GM19025 (cell line): ENCODE results near the gene PPP1R3F.
"Not testable (repeated sequence)": the region's sequence is repeated elsewhere in the genome, so short reads cannot be mapped to it uniquely, and the experiment has no call there.

ENCODE experiments used
- ATAC-seq: cut with Tn5 transposase; IDR thresholded peaks from one replicate; pipeline ENCODE4 v1.9.1; 2021; ENCODE audit warnings: mild to moderate bottlenecking, low read depth, moderate library complexity; ENCODE audit not compliant: unreplicated experiment

Gene PPP1R3F

DNA sequence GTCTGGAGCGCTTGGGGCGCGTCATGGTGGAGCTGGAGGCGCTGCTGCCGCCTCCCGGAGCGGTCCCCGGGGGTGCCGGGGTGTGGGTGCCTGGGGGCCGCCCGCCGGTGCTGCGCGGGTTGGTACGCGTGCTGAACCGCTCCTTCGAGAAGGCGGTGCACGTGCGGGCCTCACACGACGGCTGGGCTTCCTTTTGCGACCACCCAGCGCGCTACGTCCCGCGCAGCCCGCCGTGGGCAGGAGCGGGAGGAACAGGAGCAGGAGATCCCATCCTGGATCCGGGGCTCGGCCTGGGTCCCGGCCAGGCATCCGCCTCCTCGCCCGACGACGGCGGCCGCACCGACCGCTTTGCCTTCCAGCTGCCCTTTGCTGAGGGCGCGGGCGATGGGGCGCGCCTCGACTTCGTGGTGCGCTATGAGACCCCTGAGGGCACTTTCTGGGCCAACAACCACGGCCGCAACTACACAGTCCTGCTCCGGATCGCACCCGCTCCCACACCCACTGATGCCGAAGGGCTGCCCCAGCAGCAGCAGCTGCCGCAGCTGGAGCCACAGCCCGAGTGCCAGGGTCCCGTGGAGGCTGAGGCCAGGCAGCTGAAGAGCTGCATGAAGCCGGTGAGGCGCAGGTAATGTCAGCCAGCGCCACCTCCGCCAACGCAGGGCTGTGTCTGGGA, 792 bp downstream of the PPP1R3F start:
- no peak for ATAC-seq

DNA sequence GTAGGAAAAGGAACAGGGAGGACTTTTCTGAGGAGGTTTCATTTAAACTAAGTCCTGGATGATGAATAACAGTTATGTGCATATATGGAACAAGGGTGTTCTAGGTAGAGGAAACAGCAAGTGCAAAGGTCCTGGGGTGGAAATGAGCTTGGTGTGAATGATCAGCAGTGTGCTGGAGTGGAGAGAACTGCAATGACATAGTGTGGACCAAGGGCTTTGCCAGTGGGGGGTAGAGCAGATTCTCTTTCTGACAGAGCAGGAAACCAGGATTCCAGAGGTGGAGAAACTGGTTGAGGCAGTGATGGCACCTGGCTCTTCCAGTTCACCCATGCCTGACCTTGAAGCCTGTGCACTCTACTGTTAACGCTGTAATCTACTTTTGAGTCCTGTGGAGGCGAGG, 1.7 kb downstream of the PPP1R3F start:
- no peak for ATAC-seq

DNA sequence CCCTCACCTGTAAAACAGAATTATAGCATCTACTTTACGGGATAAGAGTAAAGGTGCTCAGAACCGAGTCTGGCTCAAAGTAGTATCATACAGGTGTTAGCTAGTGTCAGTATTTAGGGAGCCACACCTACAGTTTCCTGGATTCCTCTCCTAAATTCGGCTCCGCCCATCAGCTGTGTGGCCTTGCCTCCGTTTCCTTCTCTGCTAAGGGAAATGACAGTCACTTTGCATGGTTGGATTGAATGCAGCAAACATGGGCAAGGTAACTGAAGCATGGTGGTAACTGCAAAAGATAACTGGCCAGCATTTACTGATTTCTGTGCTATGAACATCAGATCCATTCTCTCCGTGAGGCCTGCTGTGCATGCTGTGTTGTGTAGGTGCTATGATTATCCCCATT, 2.8 kb downstream of the PPP1R3F start:
- no peak for ATAC-seq

- ATAC-seq, result no peak
Measured at GRCh38 chrX:49273181-49273727, 3.7 kb downstream of the PPP1R3F start.

GRCh38 chrX:49276207-49276606, 6.6 kb downstream of the PPP1R3F start:
- ATAC-seq, result no peak

DNA sequence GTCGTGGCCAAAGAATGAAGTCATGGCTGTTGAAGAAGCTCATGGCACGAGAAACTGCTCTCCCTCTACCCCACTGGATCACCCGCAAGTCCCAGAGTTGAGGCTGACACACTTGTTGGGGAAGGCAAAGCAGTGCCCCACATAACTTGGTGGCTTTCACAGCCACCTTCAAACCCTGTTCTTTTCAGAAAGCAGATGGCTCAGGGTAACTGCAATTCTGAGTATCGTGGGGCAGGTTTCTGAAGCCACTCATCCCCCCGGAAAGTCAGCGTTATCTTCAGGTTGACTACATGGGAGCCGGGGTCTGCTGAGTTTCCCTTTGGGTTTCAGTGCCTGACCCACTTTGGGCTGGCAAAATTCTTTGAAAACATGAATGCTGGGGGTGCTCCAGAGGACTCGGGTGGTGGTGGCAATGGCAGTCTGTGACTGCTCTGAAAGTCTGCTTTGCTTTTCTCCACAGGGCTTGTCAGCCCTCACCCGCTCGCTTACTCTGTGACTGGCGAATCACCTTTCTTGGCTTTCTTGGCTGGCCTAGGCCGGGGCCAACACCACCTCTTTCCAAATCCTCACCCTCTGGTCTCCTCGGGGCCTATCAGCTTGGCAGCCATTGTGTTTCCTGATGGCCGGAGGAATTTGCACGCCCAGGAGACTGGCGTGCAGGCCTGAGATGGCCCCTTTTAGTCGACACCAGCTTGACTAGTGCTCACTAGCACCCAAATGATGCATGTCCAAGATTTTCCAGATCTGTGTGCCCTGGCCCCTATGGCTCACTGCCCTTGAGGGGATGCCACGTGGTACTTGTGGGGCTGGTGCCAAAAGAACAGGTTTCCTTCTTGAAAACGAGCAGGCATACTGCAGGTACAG, 7.3 kb downstream of the PPP1R3F start:
- ATAC-seq, result no peak

- ATAC-seq, result no peak
Measured at GRCh38 chrX:49277535-49277830, 7.9 kb downstream of the PPP1R3F start.

DNA sequence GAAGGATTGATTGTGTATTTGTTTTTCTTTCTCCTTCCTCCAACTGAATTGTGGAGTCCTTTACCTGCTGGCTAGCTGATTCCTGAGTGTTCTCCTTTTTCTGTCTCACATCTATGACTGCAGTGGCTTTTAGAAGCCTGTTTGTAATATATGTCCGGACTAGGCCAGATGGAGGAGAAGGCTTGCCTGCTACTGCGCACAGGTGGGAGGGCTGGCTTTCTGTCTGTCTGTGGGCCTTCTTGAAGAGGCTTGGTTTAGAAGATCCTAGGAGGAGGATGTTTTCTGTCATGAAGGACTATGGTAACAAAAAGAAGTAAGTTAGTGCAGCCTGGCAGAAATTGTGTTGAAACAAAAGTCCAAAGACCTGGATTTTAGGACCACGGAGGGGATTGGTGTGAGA, 8.5 kb downstream of the PPP1R3F start:
- ATAC-seq, result no peak

GRCh38 chrX:49282647-49283011, 13.0 kb downstream of the PPP1R3F start:
- ATAC-seq, result no peak

- no peak for ATAC-seq
Measured at GRCh38 chrX:49284212-49284611, 14.6 kb downstream of the PPP1R3F start.

- ATAC-seq, result no peak
Measured at GRCh38 chrX:49286136-49286535, 16.5 kb downstream of the PPP1R3F start.

DNA sequence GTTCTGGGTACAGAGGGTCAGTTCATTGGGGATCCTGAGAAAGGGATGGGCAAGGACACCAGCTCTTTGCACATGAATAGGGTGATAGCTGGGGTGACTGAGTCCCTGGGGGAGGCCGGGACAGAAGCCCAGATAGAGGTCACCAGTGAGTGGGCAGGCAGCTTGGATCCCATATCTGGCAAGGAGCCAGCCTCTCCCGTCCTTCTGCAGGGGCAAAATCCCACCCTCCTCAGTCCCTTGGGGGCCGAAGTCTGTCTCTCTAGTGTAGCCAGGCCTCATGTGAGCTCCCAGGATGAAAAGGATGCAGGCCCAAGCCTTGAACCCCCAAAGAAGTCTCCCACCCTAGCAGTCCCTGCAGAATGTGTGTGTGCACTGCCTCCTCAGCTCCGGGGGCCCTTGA, 17.0 kb downstream of the PPP1R3F start:
- no peak for ATAC-seq

DNA sequence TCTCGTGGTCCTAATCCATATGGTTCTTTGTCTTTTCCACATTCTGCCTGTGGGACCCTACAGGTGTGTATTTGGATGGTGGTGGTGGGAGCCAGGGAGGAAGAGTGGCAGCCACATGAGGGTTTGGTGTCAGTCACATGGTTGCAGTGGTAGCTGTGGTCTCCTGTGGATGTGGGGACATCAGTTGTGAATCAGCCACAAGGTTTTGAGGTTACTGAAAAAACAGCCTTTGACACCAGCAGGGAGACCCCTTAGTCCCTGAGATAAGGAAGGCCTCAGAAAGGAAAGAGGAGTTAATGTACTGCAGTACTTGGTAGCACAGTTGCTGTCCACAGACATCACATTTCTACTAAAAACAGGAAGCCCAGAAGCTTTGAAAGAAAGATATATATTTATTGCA, 18.1 kb downstream of the PPP1R3F start:
- no peak for ATAC-seq

- ATAC-seq, result no peak
Measured at GRCh38 chrX:49290215-49290614, 20.6 kb downstream of the PPP1R3F start.

DNA sequence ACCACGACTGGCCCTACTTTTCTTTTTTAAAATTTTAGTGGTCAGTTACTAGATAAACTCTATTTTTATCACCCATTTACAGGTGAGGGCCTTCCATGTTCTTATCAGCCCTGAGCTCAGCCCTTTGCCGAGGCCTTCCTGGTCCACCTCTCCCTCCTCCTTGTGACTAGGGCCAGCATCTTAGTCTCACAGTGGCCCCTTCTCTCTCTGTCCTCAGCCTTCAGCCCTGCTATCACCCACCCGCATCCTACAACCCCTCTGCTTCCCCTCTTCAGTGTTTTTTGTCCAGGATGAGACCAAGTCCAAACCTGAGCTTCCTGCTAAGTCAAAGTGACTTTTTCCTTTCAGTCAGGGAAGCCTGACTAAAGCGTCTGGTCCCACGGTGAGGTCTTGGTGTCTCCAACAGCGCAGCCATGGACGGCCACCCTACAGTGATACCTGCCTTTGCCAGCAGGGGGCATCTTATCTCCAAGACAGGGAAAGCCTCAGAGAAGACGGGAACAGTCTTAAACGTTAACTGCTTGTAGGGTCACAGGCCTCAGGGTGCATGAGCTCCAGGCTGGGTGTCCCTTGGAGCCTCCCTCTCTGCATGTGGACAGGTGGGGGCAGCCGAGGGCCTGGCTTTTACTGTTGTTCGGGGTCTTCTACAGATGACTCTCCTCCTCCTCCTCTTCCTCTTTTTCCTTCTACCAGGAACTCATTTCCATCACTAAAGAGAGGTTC, 22.2 kb downstream of the PPP1R3F start:
- no peak for ATAC-seq

DNA sequence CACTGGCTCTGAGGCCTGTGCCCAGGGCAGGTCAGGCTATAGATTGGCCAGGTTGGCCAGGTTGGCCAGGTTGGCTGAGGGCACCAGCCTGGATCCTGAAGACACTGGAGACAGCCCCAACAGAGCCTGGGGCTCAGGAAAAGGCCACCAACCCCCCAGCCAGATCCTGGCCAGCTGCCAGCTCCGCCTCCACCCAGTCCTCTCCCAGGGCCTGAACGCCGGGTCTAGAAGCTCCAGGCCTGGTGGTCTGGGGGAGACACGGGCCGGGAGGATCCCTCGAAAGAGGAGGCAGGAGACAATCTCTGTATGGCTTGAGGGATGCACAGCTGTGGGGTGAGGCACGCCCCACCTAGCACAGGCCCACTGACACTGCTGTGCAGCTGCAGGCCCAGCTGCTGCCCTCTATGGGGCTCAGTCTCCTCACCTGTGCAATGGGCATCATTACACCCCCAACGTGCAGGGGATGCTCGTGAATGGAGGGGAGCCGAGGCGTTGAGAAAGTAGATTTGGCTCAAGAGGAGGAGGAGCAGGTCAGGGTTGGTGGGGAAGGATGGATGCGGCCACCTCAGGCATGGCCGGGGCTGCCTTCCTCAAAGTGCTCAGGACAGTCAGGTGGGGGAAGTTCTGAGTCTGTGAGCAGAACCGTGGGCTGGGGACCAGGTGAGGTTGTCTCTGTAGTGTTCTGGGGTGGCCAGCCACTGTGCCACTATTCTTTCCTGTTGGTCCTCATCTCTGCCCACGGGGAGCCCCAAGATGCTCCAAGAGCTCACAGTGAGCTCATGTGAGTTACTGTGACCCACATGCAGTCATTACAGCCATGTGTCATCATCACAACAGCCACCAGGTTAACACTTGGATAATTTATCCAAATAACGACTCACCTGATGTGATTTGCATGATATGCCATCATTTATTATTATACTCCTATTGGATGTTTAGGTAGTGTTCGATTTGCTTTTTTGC, 23.1 kb downstream of the PPP1R3F start:
- no peak for ATAC-seq

DNA sequence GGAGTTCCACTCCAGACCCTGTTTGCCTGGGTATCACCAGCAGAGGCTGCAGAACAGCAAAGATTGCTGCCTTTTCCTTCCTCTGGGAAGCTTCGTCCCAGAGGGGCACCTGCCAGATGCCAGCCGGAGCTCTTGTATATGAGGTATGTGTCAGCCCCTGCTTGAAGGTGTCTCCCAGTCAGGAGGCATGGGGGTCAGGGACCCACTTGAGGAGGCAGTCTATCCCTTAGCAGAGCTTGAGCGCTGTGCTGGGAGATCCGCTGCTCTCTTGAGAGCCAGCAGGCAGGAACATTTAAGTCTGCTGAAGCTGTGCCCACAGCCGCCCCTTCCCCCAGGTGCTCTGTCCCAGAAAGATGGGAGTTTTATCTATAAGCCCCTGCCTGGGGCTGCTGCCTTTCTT, 29.7 kb downstream of the PPP1R3F start:
- ATAC-seq, result not testable (repeated sequence)

DNA sequence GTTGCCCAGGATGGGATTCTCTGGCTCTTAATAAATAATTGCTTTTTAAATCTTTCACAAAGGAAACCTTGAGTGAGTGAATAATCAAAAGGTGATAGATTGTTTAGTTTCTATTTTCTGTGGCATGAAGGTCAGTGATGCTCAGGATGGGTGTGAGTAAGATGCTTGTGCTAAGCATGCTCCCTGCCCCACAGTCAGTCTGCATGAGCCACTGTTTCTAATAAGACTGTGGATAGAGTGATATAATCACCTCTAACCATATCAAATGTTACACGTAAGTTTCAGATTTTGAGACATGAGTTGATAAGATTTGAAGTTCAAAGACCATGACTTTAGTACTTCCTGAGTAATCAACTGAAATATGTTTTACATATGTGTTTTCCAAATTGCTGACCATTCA, 31.1 kb downstream of the PPP1R3F start:
- ATAC-seq, result no peak

DNA sequence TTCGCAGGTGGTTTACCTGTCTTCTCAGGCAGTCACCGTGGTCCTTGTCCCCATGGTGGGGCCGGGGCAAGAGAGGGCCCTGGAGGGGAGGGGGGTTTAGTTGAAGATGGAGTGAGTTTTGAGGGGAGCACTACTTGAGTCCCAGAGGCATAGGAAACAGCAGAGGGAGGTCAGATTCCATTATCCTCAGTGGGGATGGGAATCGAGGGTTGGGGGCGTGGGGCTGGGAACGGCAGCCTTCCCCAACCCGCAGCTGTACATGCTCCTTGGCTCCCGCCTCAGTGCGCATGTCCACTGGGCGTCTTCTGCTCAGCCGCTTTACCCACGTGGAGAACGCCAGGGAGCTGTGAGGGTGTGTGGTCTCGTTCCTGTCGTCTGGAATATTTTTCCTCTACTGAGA, 33.8 kb downstream of the PPP1R3F start, which contains the start of gene GAGE10:
Gene GAGE10, plus strand, starts transcription at position 301 of the 400 bp plus-strand sequence. CDS start 1,214 bp downstream, outside the sequence.
- no peak for ATAC-seq

DNA sequence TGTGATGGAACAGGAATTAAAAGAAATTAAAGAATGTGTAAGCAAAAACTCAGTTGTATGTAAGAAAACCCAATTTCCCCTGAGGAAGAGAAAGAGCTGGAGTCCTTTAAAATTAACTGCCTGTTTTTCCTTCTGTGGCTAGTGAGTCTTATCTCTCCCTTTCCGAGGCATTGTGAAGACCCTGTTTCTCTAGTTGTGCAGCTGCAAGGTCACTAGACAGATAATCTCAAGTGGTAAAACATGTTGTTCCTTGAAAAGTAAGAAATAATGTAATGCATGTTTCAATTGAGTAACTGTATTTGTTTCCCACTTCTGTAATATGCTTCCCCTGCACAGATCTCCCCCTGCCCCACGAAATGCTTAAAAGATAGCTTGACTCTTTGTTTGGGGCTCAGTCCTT, 38.2 kb downstream of the PPP1R3F start:
- not testable (repeated sequence) for ATAC-seq
